Stimulated activated CD8-positive, alpha-beta memory T cell treated with anti-CD3 and anti-CD28 coated beads, Interleukin-4, amount 100 ng/mL, for 1 hour (primary cell): ENCODE results near the gene PMIS2.

ENCODE experiments used
- DNase-seq, 2 donors: peaks; one replicate each; pipeline ENCODE4 v3.0.0-alpha.2; 2020; ENCODE audit warnings: low read depth in 2 of 2, low spot score in 1 of 2

PMIS2 gene

DNA sequence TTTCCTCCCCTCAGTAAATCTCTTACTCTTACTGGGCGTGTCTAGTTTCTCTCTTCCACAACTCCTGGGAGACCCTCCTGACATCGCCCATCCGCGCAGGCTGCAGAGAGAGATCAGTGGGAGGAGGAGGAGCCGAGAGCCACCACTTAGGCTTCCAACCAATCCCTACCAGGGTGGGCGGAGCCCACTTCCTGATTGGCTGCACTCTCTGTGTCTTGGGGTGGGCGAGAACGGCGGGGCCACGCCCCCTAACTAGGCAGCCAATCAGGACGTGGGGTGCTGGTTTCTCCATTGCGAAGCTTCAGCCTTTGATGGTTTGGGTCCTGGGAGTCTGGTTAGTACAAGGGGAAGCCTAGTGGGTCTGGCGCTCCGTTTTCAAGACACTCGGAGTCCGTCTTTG lies at the start of gene PMIS2:
Gene PMIS2, plus strand, starts transcription at position 326 of the 400 bp plus-strand sequence. CDS start 87 bp downstream, outside the sequence.
- no peak for DNase-seq

DNA sequence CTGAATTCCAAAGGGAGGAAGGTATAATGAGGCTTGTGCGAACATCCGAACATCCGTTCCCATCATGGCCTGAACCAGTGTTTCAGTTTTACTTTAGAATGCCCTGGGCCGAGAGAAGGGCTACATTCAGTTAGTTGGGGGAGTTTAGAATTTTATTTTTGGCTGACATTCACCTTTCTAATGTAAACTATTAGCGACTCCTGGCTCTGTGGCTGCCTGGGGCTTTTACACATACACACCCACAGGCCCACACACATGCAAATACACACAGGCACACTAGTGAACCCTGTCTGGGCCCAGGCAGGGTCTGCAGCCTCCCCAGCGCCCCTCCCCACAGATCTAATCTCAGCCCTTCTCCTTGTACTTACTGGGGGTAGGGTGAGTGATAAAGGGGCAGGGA lies 46.7 kb upstream of the PMIS2 start:
- no peak for DNase-seq

DNA sequence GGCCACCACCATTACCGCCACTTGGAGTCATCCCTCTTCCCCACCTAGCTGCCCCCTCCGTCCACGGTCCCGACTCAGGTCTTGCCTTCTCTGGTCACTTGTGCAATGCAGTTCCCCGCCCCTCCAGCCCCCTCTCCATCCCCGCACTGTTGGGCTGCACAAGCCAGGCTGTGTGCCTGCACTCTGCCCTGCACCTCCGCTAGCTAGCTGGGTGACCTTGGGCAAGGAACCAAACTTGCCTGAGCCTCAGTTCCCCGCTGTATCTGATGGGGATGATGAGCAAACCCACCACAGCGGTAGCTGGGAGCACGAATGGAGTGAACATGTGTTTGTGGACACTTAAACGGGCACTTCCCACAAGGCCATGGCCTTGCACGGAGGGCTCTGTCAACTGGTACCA lies 46.1 kb upstream of the PMIS2 start:
- no peak for DNase-seq

DNA sequence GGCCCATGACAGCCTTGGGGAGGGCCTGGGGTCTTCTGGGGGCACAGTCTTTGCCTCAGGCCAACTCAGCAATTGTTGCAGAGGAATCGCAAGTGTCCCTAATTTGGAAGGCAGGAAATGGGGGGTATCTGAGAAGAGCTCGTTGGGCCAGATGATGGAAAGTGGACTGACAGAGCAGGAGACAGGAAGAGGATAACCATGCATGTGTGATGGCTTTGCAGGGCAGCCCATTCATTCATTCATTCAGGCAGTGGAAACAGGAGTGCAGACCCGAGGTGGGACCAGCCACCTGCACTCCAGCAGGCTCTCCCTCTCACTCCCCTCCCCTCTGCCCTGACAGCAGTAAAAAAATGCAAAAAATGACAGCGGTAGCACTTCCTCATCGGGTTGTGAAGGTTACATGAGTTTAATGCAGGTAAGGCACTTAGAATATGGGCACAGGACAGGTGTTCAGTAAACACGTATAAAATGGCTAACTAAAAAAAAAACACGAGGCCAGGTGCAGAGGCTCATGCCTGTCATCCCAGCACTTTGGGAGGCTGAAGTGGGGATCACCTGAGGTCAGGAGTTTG lies 45.5 kb upstream of the PMIS2 start:
- DNase-seq: no peak

DNA sequence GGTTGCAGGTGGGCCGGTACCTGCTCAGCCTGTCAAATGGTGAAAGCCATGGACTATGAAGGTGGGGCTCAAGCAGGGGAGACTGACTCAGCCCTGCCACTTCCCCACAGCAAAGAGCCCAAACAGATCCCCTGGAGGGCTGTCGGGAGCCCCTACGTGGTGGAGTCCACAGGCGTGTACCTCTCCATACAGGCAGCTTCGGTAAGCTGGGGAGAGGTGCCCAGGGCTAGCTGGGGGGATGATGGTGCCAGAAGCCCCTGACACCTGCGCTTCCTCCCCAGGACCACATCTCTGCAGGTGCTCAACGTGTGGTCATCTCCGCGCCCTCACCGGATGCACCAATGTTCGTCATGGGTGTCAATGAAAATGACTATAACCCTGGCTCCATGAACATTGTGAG lies 43.8 kb upstream of the PMIS2 start:
- DNase-seq: no peak

DNA sequence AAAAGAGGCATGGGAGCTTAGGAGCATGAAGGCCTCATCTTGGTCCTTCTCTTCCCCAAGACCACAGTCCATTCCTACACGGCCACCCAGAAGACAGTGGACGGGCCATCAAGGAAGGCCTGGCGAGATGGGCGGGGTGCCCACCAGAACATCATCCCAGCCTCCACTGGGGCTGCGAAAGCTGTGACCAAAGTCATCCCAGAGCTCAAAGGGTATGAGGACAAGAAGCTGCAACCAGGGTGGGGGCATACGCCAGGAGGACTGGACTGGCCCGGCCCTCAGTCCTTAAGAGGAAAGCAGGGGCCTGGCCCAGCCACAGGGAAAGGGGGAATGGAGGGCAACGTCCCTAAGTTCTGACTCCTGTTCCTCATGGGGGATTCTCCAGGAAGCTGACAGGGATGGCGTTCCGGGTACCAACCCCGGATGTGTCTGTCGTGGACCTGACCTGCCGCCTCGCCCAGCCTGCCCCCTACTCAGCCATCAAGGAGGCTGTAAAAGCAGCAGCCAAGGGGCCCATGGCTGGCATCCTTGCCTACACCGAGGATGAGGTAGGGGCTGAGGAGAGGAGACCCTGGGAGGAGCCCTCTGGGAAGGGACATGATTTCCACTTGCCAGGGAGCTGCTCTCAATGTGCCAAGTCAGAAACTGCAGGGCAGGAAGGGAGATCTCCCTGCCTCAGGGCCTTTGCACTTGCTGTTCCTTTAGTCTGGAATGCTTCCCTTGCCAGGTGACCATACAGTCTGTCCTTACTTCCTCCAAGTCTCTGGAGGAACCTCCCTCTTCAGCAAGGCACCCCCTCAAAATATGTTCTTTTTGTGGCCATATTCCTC lies 42.5 kb upstream of the PMIS2 start:
- DNase-seq: no peak

DNA sequence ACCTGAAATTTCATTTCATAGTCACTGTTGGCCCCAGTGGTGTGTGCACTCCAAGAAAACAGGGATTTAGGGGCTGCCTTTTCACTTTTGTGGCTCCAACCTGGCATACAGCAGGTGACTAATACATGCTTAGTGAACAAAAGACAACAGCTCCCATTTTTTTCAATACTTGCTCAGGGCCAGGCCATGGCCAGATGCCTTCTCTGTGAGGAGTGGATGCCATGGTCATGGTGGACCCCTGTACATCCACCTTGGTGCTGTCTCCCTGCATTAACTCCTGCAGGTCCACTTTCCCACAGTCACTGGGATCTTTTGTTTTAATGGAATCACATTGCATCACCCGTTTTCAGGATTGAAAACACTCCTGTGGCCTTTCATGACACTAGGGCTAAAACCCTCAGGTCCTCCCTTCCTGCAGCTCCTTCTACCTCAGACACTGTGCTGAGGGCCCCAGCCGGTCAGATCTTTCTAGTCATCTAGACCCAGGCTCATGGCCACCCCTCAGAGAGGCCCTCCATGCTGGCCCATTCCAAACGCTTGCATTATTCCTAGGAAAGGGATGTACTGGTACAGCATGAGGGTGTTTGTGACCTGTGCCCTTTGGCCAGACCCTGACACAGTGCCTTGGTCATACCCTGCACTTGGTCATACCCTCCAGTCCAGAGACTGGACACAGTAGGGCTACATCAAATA lies 41.7 kb upstream of the PMIS2 start:
- DNase-seq: no peak

DNA sequence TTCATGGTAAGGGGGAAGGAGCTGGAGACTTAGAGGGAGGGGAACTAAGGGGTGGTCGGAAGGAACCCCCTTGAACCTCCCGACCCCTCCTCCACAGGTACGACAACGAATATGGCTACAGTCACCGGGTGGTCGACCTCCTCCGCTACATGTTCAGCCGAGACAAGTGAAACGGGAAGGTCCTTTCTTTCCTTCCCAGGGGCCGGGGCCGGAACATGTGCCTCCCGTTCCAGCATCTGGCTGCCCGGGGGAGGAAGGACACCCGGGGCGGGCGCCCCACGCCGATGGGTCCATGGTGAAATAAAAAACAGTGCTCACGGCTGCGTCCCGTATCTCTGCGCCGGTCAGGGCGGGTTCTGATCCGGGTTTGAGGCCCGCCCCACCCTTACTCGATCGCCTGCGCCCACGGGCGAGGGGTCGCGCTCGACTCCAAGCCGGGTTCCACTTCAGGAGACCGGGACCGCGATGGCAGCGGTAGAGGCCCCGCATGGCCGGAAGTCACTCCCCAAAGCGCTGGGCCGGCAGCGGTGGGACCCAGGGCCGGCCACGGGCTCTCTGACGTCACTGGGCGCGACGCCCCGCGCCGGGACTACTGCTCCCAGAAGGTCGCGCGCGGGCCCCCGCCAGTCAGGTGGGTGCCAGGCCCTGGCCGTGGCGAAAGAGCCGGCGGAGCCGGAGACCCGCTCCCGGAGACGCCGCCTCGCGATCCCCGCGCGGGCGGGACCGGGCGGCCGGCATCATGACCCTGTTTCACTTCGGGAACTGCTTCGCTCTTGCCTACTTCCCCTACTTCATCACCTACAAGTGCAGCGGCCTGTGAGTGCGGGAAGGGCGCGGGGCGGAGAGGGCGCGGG lies 40.7 kb upstream of the PMIS2 start, which contains the start of gene TMEM147:
Gene TMEM147, plus strand, starts transcription at position 626 of the 854 bp plus-strand sequence. Its CDS starts 114 bp downstream, at position 740.
- peak; percentile 55 to 64 for DNase-seq

DNA sequence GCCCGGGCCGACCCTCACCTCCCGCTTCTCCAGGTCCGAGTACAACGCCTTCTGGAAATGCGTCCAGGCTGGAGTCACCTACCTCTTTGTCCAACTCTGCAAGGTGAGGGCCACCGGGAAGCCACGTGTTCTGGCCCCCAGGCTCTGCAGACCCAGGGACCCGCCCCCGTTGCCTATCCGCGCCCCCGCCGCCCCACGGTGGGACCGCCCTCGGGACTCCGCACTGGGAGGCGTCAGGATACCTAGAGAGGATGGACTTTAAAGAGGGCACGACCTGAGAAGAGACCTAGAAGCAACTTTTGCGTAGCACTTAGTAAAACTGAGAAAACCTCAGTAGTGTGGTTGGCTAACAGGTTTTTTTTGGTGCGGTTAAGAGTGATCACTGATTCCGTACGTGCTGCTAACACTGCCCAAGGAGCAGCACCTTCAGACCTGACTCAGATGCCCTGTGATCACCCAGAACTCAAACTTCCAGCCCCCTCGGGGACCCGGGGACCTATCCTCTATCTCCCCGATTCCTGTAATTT lies 40.1 kb upstream of the PMIS2 start:
- no peak for DNase-seq

DNA sequence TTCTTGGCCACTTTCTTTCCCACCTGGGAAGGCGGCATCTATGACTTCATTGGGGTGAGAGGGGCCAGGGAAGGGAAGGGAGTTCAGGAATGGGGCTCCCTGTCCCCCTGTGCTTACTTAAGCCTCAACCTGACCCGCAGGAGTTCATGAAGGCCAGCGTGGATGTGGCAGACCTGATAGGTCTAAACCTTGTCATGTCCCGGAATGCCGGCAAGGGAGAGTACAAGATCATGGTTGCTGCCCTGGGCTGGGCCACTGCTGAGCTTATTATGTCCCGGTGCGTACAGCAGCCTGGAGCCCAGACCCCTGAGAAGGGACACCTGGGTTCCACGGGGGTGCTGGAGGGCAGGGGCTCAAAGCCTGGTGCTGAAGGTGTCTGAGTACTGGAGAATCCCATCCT lies 39.4 kb upstream of the PMIS2 start:
- DNase-seq: no peak

DNA sequence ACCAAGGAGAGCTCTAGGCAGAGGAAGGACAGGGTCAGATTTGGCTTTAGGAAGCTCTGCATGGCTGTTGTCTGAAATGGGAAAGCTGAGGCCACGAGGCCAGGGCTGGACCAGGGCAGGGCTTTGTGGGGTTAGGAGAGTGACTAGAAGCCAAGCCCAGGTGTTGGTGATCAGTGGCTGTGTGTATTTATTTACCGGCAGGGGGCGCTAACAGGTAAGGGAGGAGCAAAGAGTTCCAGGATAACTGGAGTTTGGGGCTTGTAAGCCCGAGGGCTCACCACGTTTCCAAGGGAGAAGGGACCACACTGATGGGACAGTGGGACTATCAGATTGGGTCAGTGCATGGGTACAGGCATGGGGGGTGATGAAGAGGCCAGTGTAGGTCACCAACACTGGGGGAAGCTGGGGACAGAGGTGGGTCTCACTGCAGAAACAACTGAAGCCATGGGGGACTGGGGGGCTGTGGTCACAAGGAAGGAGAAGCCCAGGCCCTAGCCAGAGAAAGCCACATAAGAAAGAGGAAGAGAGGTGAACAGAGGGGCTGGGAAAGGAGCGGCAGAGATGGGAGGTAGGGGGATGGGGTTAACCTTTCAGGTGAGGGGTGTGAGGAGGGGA lies 36.7 kb upstream of the PMIS2 start:
- peak in 1 of 2 donors; percentile 14 for DNase-seq

DNA sequence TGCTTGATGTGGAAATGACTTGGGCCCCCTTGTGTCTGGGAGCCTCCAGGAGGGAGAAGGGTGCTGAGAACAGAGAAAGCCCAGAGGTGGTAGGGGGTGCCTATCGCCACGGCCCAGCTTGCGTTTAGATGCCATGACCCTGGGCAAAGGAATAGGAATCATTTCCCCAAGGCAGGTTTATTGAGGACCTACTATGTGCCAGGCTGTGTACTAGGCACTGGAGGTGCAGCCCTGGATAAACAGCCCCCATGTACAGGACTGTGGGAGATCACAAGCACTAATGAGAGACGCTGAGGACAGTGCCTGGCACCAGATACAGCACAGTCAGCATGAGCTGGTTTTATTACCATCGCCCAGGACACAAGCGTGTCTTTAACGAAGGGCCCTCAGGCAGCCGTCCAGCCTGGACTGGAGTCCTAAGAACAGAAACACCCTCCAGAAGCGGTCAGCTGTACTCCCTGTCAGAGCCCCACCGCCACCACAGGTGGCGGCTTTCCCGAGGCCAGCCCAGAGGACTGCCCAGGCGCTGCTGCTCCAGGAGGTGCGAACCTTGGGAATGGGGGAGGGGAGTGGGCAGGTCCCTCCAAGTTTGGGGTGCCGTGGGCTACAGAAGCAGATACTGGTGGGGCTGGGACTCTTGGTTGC lies 36.0 kb upstream of the PMIS2 start:
- no peak for DNase-seq

DNA sequence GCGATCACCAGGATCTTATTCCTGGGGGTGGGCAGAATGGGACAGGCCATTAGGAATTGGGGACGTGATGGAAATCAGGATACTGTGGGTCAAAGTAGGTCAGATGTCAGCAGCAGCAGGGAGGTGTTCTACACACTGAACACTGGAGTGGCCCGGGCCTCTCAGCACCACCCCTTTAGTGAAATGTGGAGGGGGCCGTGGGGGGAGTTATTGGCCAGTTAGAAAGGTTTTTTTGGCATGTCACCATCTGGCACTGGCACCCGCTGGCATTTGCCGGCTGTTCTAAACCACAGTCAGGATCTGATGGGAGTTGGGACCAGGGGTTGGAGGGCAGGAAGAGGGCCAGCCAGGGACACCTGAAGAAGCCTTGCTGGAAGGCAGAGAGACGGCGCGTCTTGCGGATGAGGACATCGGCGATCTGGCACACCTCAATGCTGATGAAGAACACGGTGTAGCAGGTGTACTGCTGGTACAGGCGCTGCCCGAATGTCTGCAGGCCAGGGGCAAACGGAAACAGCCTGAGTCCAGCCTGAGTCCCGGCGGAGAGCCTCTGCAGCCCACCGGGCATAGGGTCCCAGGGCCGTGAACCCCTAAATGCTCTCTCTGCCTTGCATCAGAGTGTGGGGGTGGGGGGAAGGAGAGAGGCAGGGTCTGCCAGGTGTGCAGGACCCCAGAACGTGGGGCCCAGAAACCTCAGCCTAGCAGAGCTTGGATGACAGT lies 34.7 kb upstream of the PMIS2 start:
- no peak for DNase-seq

DNA sequence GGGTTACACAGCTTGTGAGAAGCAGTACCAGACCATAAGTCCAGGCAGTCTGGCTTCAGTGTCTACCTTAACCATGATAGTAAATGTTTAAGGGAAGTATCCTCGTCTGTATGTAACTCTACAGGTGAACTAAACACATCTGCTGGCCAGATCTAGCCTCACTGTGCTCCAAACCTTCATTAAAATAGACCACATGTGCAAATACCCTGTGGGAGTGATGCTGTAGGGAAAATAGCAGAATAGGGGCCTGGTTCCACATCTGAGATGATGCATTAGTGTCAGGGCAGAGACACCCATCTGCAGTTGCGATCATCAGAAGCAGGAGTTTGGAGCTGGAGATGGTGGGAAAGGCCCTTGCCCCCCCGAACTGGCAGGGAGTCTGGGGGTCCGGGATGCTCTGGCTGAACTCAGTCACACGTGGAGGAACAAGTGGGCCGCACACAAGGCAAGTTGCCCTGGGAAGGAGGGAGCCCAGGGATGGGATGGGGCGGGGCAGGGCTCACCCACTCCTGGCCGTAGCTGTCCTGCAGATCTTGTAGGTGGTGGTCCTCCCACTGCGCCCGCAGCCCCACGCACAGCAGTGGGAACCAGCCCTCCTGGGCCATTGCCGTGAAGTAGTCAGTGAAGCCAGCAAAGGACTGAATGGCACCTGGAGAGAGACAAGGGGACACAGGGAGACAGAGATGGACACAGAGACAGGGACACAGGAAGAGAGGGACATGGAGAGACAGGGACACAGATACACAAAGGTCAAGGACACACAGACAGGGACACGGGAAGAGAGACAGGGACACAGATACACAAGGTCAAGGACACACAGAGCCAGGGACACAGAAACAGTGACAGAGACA lies 33.2 kb upstream of the PMIS2 start:
- DNase-seq: no peak

DNA sequence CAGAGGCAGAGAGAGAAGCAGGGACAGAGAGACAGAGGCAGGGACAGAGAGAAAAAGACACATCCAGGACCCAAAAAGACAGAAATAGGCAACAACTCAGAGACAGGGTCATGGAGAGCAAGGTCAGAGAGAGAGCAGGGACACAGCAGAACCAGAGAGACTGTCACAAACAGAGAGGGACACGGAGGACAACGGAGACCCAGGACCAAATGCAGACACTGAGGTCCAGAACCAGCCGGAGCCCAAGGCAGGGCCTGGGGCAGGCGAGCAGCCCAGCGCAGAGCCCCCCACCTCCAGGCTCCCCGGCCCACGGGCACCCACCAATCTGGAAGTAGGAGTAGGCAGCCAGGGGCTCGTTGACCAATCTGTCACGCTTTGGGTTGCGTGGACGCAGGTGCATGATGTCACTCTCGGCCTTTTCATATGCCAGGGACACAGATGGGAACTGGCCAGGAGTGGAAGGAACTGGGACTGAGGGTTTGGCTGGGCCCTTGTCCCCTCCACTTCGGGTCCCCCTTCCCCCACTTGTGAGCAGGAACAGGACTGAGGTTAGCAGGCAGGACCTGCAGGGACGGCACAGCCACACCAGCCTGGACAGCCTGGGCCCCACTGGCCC lies 32.5 kb upstream of the PMIS2 start:
- no peak for DNase-seq

DNA sequence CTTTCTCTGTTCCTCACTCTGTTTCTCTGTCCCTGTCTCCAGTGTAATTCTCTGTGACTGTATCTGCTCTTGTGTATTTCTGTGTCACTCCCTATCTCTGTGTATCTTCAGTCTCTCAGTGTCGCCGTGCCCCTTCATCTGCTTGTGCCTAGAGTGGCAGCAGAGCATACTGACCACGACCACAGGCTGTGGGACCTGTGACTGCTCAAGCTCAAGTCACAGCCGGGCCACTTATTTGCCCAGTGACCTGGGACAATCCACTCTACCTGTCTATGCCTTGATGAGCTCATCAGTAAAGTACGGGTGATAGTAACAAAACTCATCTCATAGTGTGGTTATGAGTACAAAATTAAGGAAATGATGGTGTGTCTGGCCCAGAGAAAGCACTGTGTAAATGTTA lies 31.9 kb upstream of the PMIS2 start:
- no peak for DNase-seq

DNA sequence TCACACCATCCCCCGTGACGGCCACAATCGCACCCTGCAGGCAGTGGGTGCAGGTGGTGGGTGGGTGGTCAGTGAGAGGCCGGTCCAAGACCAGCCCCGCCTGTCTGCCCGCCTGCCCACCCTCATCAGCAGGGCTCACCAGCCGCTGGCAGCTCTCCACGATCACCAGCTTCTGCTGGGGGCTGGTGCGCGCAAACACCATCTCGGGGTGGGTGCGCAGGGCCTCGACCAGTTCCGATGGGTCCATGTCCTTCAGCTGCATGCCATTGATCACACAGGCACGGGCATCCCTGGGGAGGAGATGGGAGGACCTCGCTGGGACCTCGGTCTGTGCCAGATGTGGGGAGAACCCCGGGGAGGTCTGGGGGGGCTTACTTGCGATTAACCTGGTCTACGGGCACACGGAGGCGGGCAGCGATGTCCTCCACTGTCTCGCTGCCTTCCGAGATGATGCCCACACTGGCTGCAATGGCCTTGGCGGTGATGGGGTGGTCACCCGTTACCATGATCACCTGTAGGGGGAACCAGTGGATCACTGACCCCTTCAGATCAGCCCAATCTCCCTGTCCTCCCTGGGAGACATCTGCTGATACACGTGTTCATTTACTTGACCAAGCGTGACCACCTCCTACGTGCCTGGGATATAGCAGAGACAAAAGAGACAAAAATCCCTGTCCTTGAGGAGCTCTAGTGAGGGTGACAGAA lies 30.5 kb upstream of the PMIS2 start:
- no peak for DNase-seq
